H1 (cell line): Measurements from ENCODE around the gene PIAS4.

Experiments used
- CREB1 ChIP-seq: IDR thresholded peaks from 2 replicates; pipeline ENCODE4 v1.6.1; 2012; ENCODE audit warnings: inconsistent platforms
- EZH2 ChIP-seq: fragments of 200-600 bp; sonication (generic); IDR thresholded peaks from 2 replicates; pipeline ENCODE4 v1.7.1; 2012; ENCODE audit warnings: low read depth, mild to moderate bottlenecking, moderate library complexity, low read length, inconsistent platforms; ENCODE audit not compliant: severe bottlenecking
- JUN ChIP-seq: IDR thresholded peaks from 2 replicates; pipeline ENCODE4 v1.6.1; 2011; ENCODE audit warnings: low read depth, mild to moderate bottlenecking, improper control_type of control experiment, low read length
- POLR2A ChIP-seq, 2 experiments: IDR thresholded peaks; 1 replicate in 1 of 2; 2 replicates in 1 of 2; pipeline ENCODE4 v1.6.1; 2011; ENCODE audit warnings: low read depth in 2 of 2, low read length in 2 of 2, mild to moderate bottlenecking in 2 of 2; ENCODE audit errors: control extremely low read depth in 1 of 2
- POLR2AphosphoS5 ChIP-seq: IDR thresholded peaks from 2 replicates; pipeline ENCODE4 v1.6.1; 2011; ENCODE audit warnings: low read depth, low read length
- RAD21 ChIP-seq, 2 experiments: IDR thresholded peaks in 1 of 2; conservative IDR thresholded peaks in 1 of 2; 2 replicates each; pipeline ENCODE4 v1.6.1; 2011; ENCODE audit warnings: low read depth in 2 of 2, low read length in 2 of 2, improper control_type of control experiment in 1 of 2, inconsistent platforms in 1 of 2, mild to moderate bottlenecking in 1 of 2, moderate library complexity in 1 of 2
- RBBP5 ChIP-seq: IDR thresholded peaks from 2 replicates; pipeline ENCODE4 v1.7.1; 2012; ENCODE audit warnings: low read depth, mild to moderate bottlenecking, inconsistent platforms, low read length, moderate library complexity, borderline replicate concordance
- RNF2 ChIP-seq: fragments of 200-900, 300-1000 bp; sonication (generic); IDR thresholded peaks from 2 replicates; pipeline ENCODE4 v1.7.1; 2016; ENCODE audit warnings: borderline replicate concordance, low read depth, mild to moderate bottlenecking, antibody characterized with exemption, low read length; ENCODE audit not compliant: poor library complexity, severe bottlenecking; ENCODE audit errors: missing control alignments
- TBP ChIP-seq: IDR thresholded peaks from 2 replicates; pipeline ENCODE4 v1.6.1; 2011; ENCODE audit warnings: low read depth, low read length, improper control_type of control experiment
- ZNF274 ChIP-seq: IDR thresholded peaks from 2 replicates; pipeline ENCODE4 v1.7.0; 2012; ENCODE audit warnings: low read length, borderline replicate concordance; ENCODE audit errors: extremely low read depth
- TF ChIP-seq, protein P1 (sequence below), 3 experiments: IDR thresholded peaks; 1 replicate in 2 of 3; 2 replicates in 1 of 3; pipeline versions ENCODE4 v1.5.1 to v1.6.1; 2011; ENCODE audit warnings: low read length in 3 of 3, mild to moderate bottlenecking in 3 of 3, inconsistent platforms in 2 of 3, low read depth in 1 of 3, moderate library complexity in 1 of 3; ENCODE audit not compliant: insufficient read depth in 1 of 3; ENCODE audit errors: control extremely low read depth in 1 of 3

DNA sequence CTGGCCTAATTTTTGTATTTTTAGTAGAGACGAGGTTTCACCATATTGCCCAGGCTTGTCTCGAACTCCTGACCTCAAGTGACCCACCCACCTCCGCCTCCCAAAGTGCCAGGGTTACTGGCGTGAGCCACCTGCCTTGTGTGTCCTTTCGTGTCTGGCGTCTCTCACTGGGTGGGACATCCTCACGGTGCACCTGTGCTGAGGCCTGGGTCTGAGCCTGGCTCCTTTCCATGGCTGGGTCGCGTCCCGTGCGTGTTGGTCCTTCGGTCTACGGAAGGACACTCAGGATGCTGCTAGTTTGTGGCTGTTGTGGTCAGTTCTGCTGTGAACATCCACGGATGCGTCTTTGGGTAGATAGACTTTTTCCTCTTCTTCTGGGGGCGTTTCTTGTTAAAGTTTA lies 19.6 kb downstream of the PIAS4 start:
- no peak for TF ChIP-seq POLR2AphosphoS5
- TF ChIP-seq, protein P1, sequence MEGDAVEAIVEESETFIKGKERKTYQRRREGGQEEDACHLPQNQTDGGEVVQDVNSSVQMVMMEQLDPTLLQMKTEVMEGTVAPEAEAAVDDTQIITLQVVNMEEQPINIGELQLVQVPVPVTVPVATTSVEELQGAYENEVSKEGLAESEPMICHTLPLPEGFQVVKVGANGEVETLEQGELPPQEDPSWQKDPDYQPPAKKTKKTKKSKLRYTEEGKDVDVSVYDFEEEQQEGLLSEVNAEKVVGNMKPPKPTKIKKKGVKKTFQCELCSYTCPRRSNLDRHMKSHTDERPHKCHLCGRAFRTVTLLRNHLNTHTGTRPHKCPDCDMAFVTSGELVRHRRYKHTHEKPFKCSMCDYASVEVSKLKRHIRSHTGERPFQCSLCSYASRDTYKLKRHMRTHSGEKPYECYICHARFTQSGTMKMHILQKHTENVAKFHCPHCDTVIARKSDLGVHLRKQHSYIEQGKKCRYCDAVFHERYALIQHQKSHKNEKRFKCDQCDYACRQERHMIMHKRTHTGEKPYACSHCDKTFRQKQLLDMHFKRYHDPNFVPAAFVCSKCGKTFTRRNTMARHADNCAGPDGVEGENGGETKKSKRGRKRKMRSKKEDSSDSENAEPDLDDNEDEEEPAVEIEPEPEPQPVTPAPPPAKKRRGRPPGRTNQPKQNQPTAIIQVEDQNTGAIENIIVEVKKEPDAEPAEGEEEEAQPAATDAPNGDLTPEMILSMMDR (IDR thresholded peaks at IDR 0.05; ENCODE audit: control extremely low read depth in 1 of 3, insufficient read depth in 1 of 3, low read depth in 1 of 3, low read length in 3 of 3) = no peak
- TF ChIP-seq JUN = no peak
- no peak for TF ChIP-seq RAD21 (IDR thresholded peaks at IDR 0.05 in 1 of 2, conservative IDR thresholded peaks at IDR 0.05 in 1 of 2; ENCODE audit: low read depth in 2 of 2, low read length in 2 of 2)
- TF ChIP-seq TBP = no peak
- no peak for TF ChIP-seq POLR2A (IDR thresholded peaks at IDR 0.05; ENCODE audit: control extremely low read depth in 1 of 2, low read depth in 2 of 2, low read length in 2 of 2)
- no peak for TF ChIP-seq CREB1
- TF ChIP-seq RNF2 = no peak
- no peak for TF ChIP-seq ZNF274
- TF ChIP-seq EZH2 = no peak
- no peak for TF ChIP-seq RBBP5
